HepG2 (cell line): Measurements from ENCODE around the gene GRK6. TPM values are rescaled to one million over a fixed set of nuclear protein-coding genes. Genes with fewer than 3 reads are reported as not detected.

ENCODE experiments used
- ARHGAP35 ChIP-seq: sonication (generic); formaldehyde crosslinking; IDR thresholded peaks from 2 replicates; pipeline ENCODE4 v1.9.0; 2022; ENCODE audit warnings: mild to moderate bottlenecking, inconsistent platforms, moderate library complexity, missing genetic modification reagents, borderline replicate concordance
- ASH2L ChIP-seq: fragments of 300-600, 200-600 bp; sonication (generic); IDR thresholded peaks from 2 replicates; pipeline ENCODE4 v1.7.0; 2017; ENCODE audit warnings: low read depth, mild to moderate bottlenecking, moderate library complexity, mixed read lengths, low read length; ENCODE audit not compliant: insufficient read length
- CREB1 ChIP-seq, 2 experiments: fragments of 450-650 bp in 1 of 2; IDR thresholded peaks; 2 replicates each; pipeline ENCODE4 v1.6.1; 2016 to 2017; ENCODE audit warnings: control low read depth in 1 of 2, mild to moderate bottlenecking in 1 of 2, missing compliant biosample characterization in 1 of 2, missing genetic modification characterization in 1 of 2
- ETV6 ChIP-seq: sonication (generic); formaldehyde crosslinking; conservative IDR thresholded peaks from 2 replicates; pipeline ENCODE4 v1.4.0; 2020; ENCODE audit warnings: missing genetic modification reagents
- KDM5B ChIP-seq: sonication (generic); formaldehyde crosslinking; IDR thresholded peaks from 2 replicates; pipeline ENCODE4 v1.4.0; 2020; ENCODE audit warnings: missing genetic modification reagents, mild to moderate bottlenecking, borderline replicate concordance
- KMT2A ChIP-seq: sonication (generic); formaldehyde crosslinking; IDR thresholded peaks from 2 replicates; pipeline ENCODE4 v1.4.0; 2020; ENCODE audit warnings: missing genetic modification reagents
- RFX3 ChIP-seq: IDR thresholded peaks from 2 replicates; pipeline ENCODE4 v1.6.1; 2016; ENCODE audit warnings: missing biosample characterization, missing genetic modification reagents
- TMF1 ChIP-seq: sonication (generic); formaldehyde crosslinking; IDR thresholded peaks from 2 replicates; pipeline ENCODE4 v1.8.1; 2022; ENCODE audit warnings: low read depth, missing genetic modification reagents
- ZBTB39 ChIP-seq: sonication (generic); formaldehyde crosslinking; IDR thresholded peaks from 2 replicates; pipeline ENCODE4 v1.5.0; 2020; ENCODE audit warnings: missing genetic modification reagents
- ZFP36 ChIP-seq: fragments of 150-350 bp; IDR thresholded peaks from 2 replicates; pipeline ENCODE4 v1.6.1; 2018; ENCODE audit warnings: borderline replicate concordance, low read length, low read depth; ENCODE audit not compliant: partially characterized antibody
- ZNF318 ChIP-seq: sonication (generic); formaldehyde crosslinking; IDR thresholded peaks from 2 replicates; pipeline ENCODE4 v1.4.0; 2020; ENCODE audit warnings: mild to moderate bottlenecking, missing genetic modification reagents
- ZNF776 ChIP-seq: sonication (generic); formaldehyde crosslinking; IDR thresholded peaks from 2 replicates; pipeline ENCODE4 v1.4.0; 2020; ENCODE audit warnings: mild to moderate bottlenecking, missing genetic modification reagents
- polyA plus RNA-seq, 8 experiments: library from polyadenylated mRNA; depleted of rRNA in 3 of 8; stranded (reverse) in 7 of 8; unstranded in 1 of 8; fragments of >200 nt; fragmentation: Illumina TruSeq in 4 of 8; extraction: Trizol in 4 of 8; gene quantifications; 2 replicates each; pipeline versions ENCODE4 v1.2.1 to v1.2.3, GENCODE V29; 2011 to 2016; ENCODE audit warnings: low read depth in 4 of 8, missing spikeins in 1 of 8, mixed read lengths in 1 of 8; ENCODE audit not compliant: insufficient read depth in 1 of 8
- total RNA-seq, 5 experiments: library from RNA; depleted of rRNA; stranded (reverse); fragments of >200 nt; fragmentation: Illumina TruSeq; extraction: Trizol; gene quantifications; 2 replicates each; pipeline ENCODE4 v1.2.3, GENCODE V29; 2016; ENCODE audit warnings: low read depth in 1 of 5

The GRK6 gene
- total and polyA plus RNA-seq, 2 of the 13 experiments (the other 11 are each of a cell fraction or from before 2014, with no cell fraction given): 13.2 to 19.9 TPM

GRCh38 chr5:177425801-177426565 is 493 bp upstream of the GRK6 start (continued):
- TF ChIP-seq ZBTB39 (CRISPR knock-in tag) (no peak), ETV6 (CRISPR knock-in tag) (peak; percentile 57; the same call in 1 of the 2 replicates), RFX3 (no peak), ARHGAP35 (CRISPR knock-in tag) (peak; percentile 41; the same call in 1 of the 2 replicates), KDM5B (peak; percentile 78), TMF1 (CRISPR knock-in tag) (no peak), ZFP36 (no peak), ZNF318 (no peak), ZNF776 (no peak), CREB1 (IDR thresholded peaks at IDR 0.05) (peak; percentile 90), CREB1 (CRISPR knock-in tag; IDR thresholded peaks at IDR 0.05) (peak; percentile 96), ASH2L (peak; percentile 47), KMT2A (no peak)
